Stimulated activated naive CD4-positive, alpha-beta T cell treated with Interleukin-2 at 50 U/mL for 16 hours (primary cell): ENCODE results near the gene NSL1.
"Not testable (repeated sequence)": the region's sequence is repeated elsewhere in the genome, so short reads cannot be mapped to it uniquely, and the experiment has no call there.

Experiments
- DNase-seq: peaks from one replicate; lab custom pipeline; 2025; lab: John Stamatoyannopoulos, UW

Gene NSL1

DNA sequence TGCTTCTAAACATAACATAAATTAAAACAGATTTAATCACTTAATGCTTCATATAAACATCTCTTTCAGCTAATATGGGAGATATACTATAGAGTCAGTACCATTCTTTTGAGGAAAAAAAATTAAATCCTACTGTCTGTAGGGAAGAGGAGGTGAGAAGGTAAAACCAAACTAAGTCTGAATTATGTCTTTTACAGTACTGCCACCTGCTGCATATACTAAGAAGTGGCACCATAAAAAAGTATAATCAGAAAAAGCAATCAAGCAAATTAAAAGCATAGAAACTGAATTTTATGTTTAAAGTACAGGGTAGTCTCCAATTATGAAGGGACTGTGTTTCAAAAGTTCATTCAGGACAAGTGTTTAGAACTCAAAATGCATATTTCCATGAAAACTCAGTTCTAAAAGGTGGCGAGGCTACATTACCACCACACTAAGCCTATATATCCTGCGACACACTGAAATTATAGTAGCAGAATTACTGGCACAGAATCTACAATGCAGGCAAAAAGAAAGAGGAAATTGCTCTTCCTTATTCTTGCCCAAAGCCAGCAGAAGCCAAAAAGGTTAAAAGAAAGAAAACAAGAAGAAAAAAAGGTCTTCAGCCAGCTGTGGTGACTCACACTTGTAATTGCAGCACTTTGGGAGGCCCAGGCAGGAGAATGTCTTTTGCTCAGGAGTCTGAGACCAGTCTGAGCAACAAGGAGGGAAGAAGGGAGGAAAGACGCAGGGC, 9.0 kb downstream of the NSL1 start:
- no peak for DNase-seq

DNA sequence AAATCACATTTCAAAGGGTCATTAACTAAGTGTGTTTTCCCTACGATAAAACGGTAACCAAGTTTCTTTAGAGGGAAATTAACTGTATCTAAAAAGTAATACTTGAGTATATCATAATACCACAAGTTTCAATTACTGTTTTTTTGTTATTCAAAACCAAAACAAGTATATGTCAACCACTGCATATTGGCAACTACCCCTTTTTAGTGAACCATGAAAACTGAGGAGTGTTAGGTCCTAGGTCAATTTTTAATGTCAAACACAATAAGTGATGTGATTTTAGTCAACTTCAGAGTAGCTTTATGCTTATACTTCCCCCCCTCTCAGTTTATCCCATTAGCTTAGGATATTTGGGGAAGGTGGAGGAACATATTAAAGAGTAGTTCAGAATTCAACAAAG, 10.4 kb downstream of the NSL1 start:
- no peak for DNase-seq

DNA sequence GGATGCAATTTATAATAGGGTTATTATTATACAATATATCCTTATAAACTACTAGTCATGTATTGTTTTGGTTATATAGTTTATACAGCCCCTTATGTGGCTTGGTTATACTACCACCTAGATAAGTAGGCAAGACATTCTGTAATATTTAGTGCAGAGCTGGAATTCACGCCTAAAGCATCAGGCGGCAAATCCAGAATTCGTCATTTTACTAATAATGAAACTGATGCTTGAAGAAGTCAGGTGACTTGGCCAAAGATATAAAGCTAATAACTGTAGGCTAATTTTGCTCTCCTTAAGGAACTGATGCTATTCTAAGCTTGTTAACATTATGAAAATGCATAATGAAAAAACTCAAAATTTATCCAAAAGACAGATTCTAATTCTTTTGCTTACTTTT, 10.8 kb downstream of the NSL1 start:
- DNase-seq, result no peak

DNA sequence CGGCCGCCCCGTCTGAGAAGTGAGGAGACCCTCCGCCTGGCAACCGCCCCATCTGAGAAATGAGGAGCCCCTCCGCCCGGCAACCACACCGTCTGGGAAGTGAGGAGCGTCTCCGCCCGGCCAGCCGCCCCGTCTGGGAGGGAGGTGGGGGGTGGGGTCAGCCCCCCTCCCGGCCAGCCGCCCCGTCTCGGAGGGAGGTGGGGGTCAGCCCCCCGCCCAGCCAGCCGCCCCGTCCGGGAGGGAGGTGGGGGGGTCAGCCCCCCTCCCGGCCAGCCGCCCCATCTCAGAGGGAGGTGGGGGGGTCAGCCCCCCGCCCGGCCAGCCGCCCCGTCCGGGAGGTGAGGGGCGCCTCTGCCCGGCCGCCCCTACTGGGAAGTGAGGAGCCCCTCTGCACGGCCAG, 12.5 kb downstream of the NSL1 start:
- DNase-seq, result not testable (repeated sequence)

DNA sequence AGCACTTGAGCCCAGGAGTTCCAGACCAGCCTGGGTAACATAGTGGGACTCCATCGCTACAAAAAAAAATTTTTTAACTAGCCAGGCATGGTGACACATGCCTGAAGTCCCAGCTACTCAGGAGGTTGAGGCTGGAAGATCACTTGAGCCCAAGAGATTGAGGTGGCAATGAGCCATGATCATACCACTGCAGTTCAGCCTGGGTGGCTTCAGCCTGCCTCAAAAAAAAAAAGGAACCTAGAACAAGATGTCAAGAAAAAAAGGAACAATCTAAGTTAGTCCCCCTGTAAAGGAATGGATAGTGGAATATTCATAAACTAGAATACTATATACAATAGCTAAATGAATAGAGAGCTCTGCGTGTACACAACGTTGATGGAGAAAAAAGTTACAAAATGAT, 14.4 kb downstream of the NSL1 start:
- DNase-seq, result no peak

DNA sequence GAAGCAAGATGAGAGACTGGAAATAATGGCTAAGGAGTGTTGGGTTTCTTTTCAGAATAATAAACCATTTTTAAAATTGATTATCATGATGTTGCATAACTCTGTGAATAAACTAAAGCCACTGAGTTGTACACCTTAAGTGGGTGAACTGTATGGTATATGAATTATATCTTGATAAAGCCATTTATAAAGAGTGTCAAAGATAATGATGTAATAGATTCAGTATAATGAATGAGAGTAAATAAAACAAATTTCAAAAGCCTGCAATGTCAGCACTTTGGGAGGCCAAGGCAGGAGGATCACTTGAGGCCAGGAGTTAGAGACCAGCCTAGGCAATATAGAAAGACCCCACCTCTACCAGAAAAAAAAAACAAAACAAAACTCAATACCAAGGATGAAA, 16.3 kb downstream of the NSL1 start:
- DNase-seq, result no peak

DNA sequence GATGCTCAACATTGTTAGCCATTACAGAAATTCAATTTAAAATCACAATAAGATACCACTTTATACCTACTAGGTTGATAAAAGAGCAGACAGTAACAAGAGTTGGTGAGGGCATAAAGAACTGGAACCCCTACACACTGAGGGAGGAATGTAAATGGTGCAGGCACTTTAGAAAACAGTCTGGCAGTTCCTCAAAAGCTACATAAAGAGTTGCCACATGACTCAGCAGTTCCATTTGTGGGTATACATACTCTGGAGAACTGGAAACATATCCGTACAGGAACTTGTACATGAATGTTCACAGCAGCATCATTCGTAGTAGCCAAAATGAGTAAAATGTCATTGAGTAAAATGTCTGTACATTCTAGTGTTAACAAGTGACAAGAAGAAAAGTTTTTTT, 17.0 kb downstream of the NSL1 start:
- DNase-seq, result no peak

DNA sequence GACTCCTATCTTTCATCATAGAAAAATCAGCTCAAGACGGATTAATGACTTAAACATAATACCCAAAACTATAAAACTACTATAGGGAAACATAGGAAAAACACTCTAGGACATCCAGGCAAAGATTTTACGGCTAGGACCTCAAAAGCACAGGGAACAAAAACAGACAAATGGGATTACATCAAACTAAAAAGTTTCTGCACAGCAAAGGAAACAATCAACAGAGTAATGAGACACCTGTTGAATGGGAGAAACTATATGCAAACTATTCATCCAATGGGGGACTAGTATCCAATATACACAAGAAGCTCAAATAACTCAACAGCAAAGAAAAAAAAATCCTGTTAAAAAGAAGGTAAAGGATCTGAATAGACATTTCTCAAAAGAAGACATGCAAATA, 18.6 kb downstream of the NSL1 start:
- DNase-seq, result no peak

DNA sequence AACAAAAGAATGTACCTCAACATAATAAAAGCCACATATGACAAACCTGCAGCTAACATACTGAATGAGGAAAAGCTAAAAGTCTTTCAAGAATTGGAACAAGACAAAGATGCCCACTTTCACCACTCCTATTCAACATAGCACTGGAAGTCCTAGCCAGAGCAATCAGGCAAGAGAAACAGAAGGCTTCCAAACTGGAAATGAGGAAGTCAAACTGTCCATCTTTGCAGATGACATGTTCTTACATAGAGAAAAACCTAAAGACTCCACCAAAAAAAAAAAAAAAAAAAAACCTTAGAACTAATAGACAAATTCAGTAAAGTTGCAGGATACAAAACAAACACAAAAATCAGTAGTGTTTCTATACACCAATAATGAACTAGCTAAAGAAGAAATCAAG, 20.2 kb downstream of the NSL1 start:
- no peak for DNase-seq

DNA sequence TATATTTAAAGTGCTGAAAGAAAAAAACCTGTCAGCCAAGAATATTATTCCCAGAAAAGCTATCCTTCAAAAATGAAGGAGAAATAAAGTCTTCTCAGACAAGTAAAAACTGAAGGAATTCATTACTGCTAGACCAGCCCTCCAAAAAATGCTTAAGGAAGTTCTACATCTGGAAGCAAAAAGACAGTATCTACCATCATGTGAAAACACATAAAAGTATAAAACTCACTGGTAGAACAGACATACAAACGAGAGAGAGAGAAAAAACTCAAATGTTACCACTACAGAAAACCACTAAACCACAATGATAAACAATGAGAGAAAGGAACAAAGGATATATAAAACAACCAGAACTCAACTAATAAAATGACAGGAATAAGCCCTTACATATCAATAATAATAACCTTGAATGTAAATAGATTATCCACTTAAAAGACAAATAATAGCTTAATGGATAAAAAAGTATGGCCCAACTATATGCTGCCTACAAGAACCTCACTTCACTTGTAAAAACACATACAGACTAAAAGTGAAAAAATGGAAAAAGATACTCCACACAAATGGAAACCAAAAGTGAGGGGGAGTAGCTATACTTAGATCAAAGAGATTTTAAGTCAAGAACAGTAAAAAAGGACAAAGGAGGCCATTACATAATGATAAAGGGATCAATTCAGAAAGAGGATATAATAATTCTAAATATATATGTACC, 22.0 kb downstream of the NSL1 start:
- no peak for DNase-seq

DNA sequence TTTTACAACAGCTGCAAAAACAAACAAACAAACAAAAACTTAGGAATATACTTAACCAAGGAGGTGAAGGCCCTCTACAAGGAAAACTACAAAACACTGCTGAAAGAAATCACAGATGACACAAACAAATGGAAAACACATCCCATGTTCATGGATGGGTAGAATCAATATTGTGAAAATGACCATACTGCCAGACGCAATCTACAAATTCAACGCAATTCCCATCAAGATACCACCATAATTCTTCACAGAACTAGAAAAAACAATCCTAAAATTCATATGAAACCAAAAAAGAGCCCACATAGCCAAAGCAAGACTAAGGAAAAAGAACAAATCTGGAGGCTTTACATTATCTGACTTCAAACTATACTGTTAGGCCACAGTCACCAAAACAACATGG, 24.8 kb downstream of the NSL1 start:
- DNase-seq, result not testable (repeated sequence)

DNA sequence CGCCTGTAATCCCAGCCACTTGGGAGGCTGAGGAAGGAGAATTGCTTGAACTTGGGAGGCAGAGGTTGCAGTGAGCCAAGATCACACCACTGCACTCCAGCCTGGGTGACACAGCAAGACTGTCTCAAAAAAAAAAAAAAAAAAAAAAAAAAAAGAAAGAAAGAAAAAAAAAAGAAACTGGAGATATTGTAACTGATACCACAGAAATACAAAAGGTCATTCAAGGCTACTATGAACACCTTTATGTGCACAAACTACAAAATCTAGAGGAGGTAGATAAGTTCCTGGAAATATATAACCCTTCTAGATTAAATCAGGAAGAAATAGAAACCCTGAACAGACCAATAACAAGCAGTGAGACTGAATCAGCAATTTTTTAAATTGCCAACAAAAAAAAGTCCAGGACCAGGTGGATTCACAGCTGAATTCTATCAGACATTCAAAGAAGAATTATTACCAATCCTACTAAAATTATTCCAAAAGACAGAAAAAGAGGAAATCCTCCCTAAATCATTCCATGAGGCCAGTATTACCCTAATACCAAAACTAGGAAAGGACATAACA, 26.8 kb downstream of the NSL1 start:
- not testable (repeated sequence) for DNase-seq

DNA sequence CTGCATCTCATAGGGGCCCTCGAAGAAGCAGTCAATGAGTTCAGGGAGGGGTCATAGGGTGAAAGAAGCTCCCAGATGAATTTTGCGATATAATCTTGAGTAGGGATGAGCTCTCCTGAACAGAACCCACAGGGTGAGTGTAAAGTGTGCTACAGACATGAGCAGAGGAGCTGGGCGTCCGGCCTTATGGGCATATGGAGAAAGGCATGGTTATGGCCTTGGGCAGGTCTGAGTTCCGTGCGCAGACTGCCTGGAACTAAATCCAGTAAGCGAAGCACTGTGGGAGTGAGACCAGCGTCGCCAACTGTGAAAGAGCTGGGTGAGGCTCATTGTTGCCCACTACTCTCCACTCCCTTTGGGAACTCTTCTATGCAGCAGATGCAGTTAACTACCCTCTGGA, 28.7 kb downstream of the NSL1 start:
- DNase-seq, result no peak

DNA sequence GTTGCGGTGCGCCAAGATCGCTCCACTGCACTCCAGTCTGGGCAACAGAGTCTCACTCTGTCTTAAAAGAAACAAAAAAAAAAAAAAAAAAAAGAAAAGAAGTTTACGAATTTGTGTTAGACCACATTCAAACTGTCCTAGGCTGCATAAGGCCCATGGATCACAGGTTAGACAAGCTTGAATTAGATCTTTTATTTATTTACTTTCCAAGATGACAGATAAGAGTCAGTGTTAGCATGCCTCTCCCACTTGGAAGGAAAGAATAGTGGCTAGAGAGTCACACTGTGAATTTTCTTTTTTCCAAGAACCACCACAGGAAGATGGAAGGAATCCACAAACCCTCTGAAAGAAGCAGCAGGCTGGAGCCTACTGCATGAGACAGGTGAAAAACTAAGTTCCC, 29.3 kb downstream of the NSL1 start:
- DNase-seq, result no peak

DNA sequence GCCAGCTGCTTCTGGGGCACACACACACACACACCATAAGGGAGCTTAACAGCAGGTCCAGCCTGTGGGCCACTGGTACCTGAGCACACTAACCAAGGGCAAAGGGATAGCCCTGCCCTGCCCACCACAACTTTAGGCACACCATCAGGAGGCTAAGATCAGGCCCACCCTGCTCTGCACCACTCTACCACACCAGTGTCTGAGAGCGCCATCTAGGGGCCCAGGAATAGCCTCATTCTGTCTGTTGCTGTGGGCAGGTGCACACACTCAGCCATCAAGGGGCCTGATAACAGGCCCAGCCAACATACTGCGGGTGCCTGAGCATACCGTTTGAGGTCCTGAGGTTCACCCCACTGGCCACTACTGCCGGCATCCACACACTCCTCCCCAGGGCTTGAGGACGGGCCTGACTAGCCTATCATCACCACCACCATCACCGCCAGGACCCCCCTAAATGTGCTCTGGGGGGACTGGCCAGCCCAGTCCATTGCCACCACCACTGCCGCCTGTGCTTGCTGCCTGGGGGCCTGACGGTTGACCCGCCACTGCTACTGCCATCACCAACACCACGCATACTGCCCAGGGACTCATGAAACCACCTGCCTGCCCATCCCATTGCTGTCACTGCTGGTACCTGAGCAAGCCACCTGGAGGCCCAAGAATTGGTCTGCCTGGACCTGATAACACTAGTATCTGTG, 31.3 kb downstream of the NSL1 start:
- DNase-seq, result peak; percentile 40

DNA sequence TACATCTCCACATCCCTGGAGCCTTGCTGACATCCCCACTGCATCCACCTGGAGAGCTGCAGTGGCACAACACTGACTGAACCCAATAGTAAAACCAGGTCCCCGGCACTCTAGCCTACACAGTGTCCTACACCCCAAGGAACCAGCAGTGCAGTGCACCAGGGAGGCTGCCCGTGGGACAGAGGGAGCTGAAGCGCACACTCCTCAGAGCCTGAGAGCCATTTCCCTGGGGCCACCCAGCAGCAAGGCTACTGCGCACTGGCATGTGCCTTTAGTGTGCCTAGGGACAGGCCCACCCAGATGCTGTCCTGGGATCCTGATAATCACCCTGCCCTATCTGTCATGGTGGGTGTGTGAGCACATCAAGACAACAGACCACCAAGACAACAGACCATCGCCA, 31.9 kb downstream of the NSL1 start:
- DNase-seq, result no peak

DNA sequence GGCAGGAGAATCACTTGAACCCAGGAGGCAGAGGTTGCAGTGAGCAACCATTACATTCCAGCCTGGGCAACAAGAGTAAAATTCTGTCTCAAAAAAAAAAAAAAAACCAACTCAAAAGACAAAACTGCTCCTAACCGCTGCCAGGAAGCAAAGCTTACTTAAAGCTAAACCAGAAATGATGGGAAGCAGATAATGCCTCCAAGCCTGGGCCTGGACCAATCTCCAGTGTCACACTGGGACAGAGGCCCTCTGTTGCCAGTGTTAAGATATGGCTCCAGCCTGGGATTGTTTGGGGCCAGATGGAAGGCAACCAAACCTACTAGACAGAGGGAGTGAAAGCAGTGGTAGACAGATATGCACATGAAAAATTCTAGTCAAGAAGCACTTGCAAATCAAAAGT, 36.9 kb downstream of the NSL1 start:
- no peak for DNase-seq

DNA sequence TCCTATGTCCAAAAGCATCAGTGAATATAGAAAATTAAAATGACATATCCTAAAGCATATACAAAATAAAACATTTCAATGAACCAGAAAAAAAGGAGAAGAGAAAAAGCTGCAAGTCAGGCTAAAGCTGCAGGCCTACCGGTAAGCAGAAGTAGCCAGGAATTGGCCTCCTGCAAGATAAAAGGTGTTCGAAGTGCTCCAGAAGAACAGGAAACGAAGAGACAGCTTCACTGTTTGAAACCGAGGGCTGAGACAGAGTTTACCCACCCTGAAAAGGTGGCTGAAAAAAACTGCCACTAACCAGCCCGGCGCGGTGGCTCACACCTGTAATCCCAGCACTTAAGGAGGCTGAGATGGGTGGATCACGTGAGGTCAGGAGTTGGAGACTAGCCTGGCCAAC, 37.4 kb downstream of the NSL1 start:
- no peak for DNase-seq

DNA sequence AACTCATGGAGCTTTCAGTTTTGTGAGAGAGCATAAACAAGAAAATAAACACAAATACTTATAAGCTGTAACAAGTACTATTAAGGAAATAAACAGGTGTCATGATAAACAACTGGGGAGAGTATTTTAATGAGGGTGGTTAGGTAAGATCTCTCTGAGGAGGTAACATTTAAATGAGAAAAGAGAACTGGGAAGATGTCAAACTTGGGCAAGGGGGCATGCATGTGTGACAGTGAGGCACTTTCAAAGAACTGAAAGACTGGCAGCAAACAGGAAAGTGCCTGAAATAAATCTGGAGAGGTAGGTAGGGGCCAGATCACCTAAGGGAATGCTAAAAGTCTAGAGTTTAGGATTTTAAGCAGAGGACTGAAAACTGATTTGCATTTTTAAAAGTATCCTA, 37.8 kb downstream of the NSL1 start:
- DNase-seq, result no peak

DNA sequence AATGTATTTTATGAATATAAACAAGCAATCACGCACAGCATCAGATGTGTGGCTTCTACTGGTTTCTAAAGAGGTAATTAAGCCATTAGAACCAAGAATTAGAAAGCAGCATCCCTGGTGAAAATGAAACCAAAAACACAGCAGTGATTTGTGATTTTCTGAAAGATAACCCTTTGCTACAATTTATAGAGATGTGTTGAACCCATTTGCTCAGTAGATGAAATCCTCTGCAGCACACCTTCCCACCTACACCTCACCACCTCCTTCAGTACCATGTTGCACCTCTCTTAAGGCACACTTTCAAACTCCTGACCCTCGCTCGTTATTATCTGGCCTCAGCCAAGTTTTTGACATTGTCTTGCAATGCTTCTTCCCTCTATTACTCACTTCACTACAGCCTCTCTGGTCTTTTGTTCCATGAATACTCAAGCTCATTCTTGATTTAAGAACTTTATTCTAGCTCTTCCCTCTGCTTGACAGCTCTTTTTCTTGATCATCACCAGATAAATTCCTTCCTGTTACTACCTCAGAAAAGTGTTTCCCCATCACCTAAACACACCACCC, 38.6 kb downstream of the NSL1 start:
- no peak for DNase-seq

DNA sequence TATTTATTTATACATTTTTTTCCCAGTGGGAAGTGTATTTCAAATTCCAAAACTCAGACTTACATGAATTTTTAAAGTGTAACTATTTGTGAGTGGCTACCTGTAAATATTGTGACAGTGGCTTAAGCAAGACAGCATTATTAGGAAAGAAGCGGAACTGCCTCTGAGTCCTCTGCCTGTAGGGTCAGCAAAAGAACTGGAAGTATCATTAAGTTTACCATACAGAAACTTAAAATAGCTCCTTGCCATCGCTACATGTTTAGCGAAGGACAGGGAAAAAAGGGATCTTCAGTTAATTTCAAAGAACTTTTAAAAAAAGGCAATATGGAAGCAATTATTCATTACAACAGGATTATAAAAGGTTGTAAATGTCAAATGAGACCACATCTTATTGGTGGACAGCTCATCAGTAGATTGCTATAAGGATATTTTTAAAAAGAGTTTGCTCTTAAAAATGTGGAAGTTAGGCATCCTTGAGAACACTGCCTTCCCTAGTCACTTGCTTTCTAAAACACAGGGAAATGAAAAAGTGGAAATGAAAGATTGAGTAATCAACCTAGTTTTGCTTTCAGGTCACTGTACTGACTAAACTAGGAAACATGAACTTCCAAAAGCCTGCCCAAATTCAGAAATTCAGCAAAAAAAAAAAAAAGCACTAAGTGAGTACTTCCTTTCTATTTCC, 39.2 kb downstream of the NSL1 start:
- DNase-seq, result no peak
